OCI-LY3 (cell line): ENCODE data around the gene FOXJ3.

ENCODE experiments used
- EZH2phosphoT487 ChIP-seq: fragments of 200-600 bp; shearing (Covaris generic); IDR thresholded peaks from 2 replicates; pipeline ENCODE4 v1.6.1; 2018; ENCODE audit warnings: antibody characterized with exemption, mixed run types, low read depth
- TF ChIP-seq, protein P1 (sequence below): fragments of 200-600, 300-600 bp; sonication (generic); IDR thresholded peaks from 2 replicates; pipeline ENCODE4 v1.5.1; 2014; ENCODE audit warnings: antibody characterized with exemption, low read length, low read depth

DNA sequence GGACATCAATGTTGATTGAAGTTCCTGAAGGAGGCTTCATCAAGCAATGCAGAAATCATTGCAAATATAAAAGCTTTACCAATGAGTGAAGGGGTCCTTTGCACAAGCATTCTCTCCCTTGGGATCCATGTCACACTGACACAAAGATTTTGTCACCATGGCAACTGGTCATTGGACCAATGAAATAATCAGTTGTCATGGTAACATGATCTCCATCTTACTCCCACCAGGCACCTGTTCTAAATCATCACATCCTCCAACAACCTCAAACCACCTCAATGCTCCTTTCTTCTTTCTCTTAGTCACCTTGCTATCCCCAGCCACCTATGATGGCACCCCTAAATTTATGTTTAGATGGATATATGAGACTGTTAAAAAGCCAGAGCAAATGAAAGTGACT is 13.5 kb upstream of the FOXJ3 start:
- no peak for TF ChIP-seq EZH2phosphoT487
- TF ChIP-seq, protein P1, sequence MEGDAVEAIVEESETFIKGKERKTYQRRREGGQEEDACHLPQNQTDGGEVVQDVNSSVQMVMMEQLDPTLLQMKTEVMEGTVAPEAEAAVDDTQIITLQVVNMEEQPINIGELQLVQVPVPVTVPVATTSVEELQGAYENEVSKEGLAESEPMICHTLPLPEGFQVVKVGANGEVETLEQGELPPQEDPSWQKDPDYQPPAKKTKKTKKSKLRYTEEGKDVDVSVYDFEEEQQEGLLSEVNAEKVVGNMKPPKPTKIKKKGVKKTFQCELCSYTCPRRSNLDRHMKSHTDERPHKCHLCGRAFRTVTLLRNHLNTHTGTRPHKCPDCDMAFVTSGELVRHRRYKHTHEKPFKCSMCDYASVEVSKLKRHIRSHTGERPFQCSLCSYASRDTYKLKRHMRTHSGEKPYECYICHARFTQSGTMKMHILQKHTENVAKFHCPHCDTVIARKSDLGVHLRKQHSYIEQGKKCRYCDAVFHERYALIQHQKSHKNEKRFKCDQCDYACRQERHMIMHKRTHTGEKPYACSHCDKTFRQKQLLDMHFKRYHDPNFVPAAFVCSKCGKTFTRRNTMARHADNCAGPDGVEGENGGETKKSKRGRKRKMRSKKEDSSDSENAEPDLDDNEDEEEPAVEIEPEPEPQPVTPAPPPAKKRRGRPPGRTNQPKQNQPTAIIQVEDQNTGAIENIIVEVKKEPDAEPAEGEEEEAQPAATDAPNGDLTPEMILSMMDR: no peak
